ENCODE data around the gene DAAM1.

- TF ChIP-seq TARDBP (IDR thresholded peaks at IDR 0.05) (no peak), BHLHE40 (IDR thresholded peaks at IDR 0.05; ENCODE audit: borderline replicate concordance) (no peak), SUZ12 (IDR thresholded peaks at IDR 0.05) (no peak), FOXM1 (IDR thresholded peaks at IDR 0.05; ENCODE audit: borderline replicate concordance) (no peak), FOXK2 (IDR thresholded peaks at IDR 0.05) (no peak), LEF1 (IDR thresholded peaks at IDR 0.05; ENCODE audit: borderline replicate concordance) (no peak), ZNF384 (IDR thresholded peaks at IDR 0.05) (no peak)
Observed at GRCh38 chr14:59210621-59211020, 22.2 kb downstream of the DAAM1 start.

Measured in HEK293T (cell line).